HG03060 (cell line): ENCODE measurements around the gene TNFRSF14.
"Not testable (repeated sequence)": the region's sequence is repeated elsewhere in the genome, so short reads cannot be mapped to it uniquely, and the experiment has no call there.

Experiments
- ATAC-seq: cut with Tn5 transposase; IDR thresholded peaks from one replicate; pipeline ENCODE4 v1.9.1; 2021; ENCODE audit warnings: low read depth, moderate number of reproducible peaks; ENCODE audit not compliant: unreplicated experiment

Gene TNFRSF14

GRCh38 chr1:2566101-2567045 lies 10.2 kb downstream of the TNFRSF14 start:
- no peak for ATAC-seq

GRCh38 chr1:2567083-2567679 lies 11.0 kb downstream of the TNFRSF14 start:
- no peak for ATAC-seq

- ATAC-seq = not testable (repeated sequence)
Measured at GRCh38 chr1:2568187-2568816, 12.1 kb downstream of the TNFRSF14 start.

- no peak for ATAC-seq
Measured at GRCh38 chr1:2569060-2569459, 12.9 kb downstream of the TNFRSF14 start.

- not testable (repeated sequence) for ATAC-seq
Measured at GRCh38 chr1:2569703-2570102, 13.5 kb downstream of the TNFRSF14 start.

- no peak for ATAC-seq
Measured at GRCh38 chr1:2570332-2570731, 14.2 kb downstream of the TNFRSF14 start.

GRCh38 chr1:2571348-2571747 lies 15.2 kb downstream of the TNFRSF14 start:
- ATAC-seq = no peak

GRCh38 chr1:2573250-2573920 lies 17.2 kb downstream of the TNFRSF14 start:
- ATAC-seq = no peak

- ATAC-seq = no peak
Measured at GRCh38 chr1:2574350-2574749, 18.2 kb downstream of the TNFRSF14 start.

GRCh38 chr1:2575801-2576663 lies 19.9 kb downstream of the TNFRSF14 start:
- no peak for ATAC-seq

GRCh38 chr1:2577565-2578075 lies 21.4 kb downstream of the TNFRSF14 start:
- peak; percentile 18 for ATAC-seq

- ATAC-seq = no peak
Measured at GRCh38 chr1:2578758-2579118, 22.6 kb downstream of the TNFRSF14 start.

GRCh38 chr1:2580691-2581090 lies 24.5 kb downstream of the TNFRSF14 start:
- ATAC-seq = no peak

GRCh38 chr1:2582391-2582790 lies 26.2 kb downstream of the TNFRSF14 start:
- no peak for ATAC-seq

GRCh38 chr1:2583331-2583791 lies 27.2 kb downstream of the TNFRSF14 start:
- no peak for ATAC-seq

GRCh38 chr1:2583871-2584351 lies 27.7 kb downstream of the TNFRSF14 start:
- ATAC-seq = no peak

- no peak for ATAC-seq
Measured at GRCh38 chr1:2584686-2585317, 28.6 kb downstream of the TNFRSF14 start.

- ATAC-seq = peak; percentile 28
Measured at GRCh38 chr1:2585318-2586092, 29.3 kb downstream of the TNFRSF14 start.
